ENCODE data around the gene CILP2.

CILP2 gene

DNA sequence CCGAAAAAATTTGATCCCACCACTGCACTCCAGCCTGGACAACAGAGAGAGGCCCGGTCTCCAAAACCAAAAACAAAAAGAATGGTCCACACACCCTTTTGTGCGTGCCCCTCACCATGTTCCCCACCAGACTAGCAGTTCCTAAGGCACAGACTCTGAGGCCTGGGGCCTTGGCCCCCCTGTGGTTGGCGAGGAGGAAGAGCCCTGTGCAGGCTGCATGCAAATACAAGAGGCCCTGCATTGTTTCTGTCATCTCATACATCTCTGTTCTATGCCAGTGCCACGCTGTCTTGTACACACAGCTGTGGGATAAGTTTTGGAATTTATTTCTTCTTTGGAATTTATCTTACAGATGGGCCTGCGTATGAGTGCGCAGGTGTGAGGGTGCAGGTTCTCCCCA is 14.0 kb upstream of the CILP2 start:
- no peak for TF ChIP-seq SIN3A (IDR thresholded peaks at IDR 0.05; ENCODE audit: borderline replicate concordance, insufficient read depth, low read length)
- TF ChIP-seq FOXP2 (optimal IDR thresholded peaks at IDR 0.05; ENCODE audit: borderline replicate concordance, extremely low read depth, extremely low read length, insufficient read depth) = no peak
- no peak for TF ChIP-seq POLR2AphosphoS5 (IDR thresholded peaks at IDR 0.05; ENCODE audit: low read depth, low read length)
- TF ChIP-seq, protein P1, sequence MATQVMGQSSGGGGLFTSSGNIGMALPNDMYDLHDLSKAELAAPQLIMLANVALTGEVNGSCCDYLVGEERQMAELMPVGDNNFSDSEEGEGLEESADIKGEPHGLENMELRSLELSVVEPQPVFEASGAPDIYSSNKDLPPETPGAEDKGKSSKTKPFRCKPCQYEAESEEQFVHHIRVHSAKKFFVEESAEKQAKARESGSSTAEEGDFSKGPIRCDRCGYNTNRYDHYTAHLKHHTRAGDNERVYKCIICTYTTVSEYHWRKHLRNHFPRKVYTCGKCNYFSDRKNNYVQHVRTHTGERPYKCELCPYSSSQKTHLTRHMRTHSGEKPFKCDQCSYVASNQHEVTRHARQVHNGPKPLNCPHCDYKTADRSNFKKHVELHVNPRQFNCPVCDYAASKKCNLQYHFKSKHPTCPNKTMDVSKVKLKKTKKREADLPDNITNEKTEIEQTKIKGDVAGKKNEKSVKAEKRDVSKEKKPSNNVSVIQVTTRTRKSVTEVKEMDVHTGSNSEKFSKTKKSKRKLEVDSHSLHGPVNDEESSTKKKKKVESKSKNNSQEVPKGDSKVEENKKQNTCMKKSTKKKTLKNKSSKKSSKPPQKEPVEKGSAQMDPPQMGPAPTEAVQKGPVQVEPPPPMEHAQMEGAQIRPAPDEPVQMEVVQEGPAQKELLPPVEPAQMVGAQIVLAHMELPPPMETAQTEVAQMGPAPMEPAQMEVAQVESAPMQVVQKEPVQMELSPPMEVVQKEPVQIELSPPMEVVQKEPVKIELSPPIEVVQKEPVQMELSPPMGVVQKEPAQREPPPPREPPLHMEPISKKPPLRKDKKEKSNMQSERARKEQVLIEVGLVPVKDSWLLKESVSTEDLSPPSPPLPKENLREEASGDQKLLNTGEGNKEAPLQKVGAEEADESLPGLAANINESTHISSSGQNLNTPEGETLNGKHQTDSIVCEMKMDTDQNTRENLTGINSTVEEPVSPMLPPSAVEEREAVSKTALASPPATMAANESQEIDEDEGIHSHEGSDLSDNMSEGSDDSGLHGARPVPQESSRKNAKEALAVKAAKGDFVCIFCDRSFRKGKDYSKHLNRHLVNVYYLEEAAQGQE (IDR thresholded peaks at IDR 0.05; ENCODE audit: insufficient read depth in 1 of 2, low read depth in 2 of 2, low read length in 2 of 2) = no peak
- TF ChIP-seq TAF1 (IDR thresholded peaks at IDR 0.05; ENCODE audit: borderline replicate concordance, insufficient read depth, low read length) = no peak

DNA sequence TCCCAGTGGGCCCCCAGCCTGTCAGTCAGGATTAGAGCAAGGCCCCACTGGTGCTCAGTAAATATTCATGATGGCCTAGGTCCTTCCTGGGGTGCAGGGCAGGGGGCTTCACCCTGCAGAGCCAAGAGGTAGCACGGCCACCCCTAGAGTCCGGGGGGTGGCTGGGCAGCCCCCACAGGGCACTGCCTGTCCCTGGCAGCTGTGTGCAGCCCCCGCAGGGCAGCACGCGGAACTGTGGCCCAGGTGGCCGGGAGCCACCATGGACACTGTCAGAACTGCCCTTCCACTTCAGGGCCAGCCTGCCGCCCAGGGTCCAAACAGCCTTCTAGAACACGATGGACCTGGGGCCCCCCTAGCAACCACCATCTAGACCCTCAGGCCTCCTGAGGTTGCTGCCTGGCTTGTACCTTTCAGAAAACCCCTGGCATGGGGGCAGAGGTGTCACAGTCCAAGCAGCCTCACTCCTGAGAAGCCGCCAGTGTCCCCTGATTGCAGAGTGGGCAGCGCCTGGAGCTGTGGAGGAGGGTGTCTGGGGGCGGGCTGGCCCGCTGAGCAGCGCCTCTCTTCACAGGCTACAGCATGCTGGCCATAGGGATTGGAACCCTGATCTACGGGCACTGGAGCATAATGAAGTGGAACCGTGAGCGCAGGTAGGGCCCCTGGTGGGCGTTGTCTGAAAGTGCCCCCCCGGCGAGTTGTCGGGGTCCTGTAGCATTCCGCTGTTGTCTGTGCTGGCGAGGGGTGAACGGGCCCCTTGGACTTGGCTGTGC is 12.3 kb upstream of the CILP2 start:
- no peak for TF ChIP-seq SIN3A (IDR thresholded peaks at IDR 0.05; ENCODE audit: borderline replicate concordance, insufficient read depth, low read length)
- TF ChIP-seq, protein P1 (IDR thresholded peaks at IDR 0.05; ENCODE audit: insufficient read depth in 1 of 2, low read depth in 2 of 2, low read length in 2 of 2) = no peak
- TF ChIP-seq TAF1 (IDR thresholded peaks at IDR 0.05; ENCODE audit: borderline replicate concordance, insufficient read depth, low read length) = no peak
- TF ChIP-seq FOXP2 (optimal IDR thresholded peaks at IDR 0.05; ENCODE audit: borderline replicate concordance, extremely low read depth, extremely low read length, insufficient read depth) = no peak

DNA sequence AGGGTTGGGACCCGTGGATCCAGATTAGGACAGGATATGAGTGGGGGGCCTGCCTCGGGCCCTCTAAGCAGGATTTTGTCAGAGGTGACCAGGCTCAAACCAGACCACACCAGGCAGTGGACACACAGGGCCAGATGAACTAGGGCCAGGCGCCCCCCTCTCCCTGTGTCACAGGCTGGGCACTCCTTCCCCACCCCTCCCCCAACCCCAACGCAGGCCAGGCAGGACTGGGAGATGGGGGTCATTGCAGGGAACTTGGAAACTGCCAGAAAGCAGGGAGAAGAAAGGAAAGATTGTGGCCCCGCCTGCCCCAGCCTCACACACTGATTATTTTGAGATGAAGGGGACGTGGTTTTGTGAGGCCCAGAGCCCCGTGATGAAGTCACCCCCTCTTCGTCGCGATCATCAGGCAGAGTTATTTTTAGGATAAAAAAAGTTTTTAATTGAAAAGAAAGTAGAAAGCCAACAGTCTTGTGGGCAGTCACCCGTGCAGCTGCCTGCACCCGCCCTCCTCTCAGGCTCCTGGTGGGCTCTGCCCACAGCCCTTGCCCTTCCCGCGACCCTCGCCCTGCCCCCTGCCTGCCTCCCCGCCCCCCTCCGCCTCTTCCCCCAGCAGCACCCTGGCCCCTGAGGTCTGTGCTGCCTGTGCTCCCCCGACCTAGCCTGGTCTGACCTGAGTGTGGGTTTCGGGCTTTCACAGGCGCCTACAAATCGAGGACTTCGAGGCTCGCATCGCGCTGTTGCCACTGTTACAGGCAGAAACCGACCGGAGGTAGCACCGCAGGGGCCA is 11.3 kb upstream of the CILP2 start:
- TF ChIP-seq TAF1 (IDR thresholded peaks at IDR 0.05; ENCODE audit: borderline replicate concordance, insufficient read depth, low read length) (no peak), FOXP2 (optimal IDR thresholded peaks at IDR 0.05; ENCODE audit: borderline replicate concordance, extremely low read depth, extremely low read length, insufficient read depth) (no peak), SIN3A (IDR thresholded peaks at IDR 0.05; ENCODE audit: borderline replicate concordance, insufficient read depth, low read length) (no peak), POLR2AphosphoS5 (IDR thresholded peaks at IDR 0.05; ENCODE audit: low read depth, low read length) (no peak)
- TF ChIP-seq, protein P1 (IDR thresholded peaks at IDR 0.05; ENCODE audit: insufficient read depth in 1 of 2, low read depth in 2 of 2, low read length in 2 of 2) = no peak

DNA sequence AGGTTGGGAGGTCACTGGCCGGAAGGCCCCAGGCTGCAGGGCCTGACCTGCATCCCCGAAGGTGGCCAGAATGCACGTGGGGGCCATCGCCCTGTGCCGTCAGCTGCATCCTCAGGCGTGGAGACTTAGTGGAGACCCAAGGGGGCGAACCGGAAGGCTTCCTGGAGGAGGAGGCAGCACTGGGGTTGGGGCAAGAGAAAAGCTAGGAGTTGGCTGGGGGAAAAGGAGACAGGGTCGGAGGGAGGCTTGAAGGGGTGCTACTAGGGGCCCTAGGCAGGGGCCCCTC is 10.8 kb upstream of the CILP2 start:
- TF ChIP-seq, protein P1 (IDR thresholded peaks at IDR 0.05; ENCODE audit: insufficient read depth in 1 of 2, low read depth in 2 of 2, low read length in 2 of 2) = no peak
- TF ChIP-seq FOXP2 (optimal IDR thresholded peaks at IDR 0.05; ENCODE audit: borderline replicate concordance, extremely low read depth, extremely low read length, insufficient read depth) (no peak), SIN3A (IDR thresholded peaks at IDR 0.05; ENCODE audit: borderline replicate concordance, insufficient read depth, low read length) (no peak), POLR2AphosphoS5 (IDR thresholded peaks at IDR 0.05; ENCODE audit: low read depth, low read length) (no peak), TAF1 (IDR thresholded peaks at IDR 0.05; ENCODE audit: borderline replicate concordance, insufficient read depth, low read length) (no peak)
